ENCODE results near the gene SLC25A20. TPM values are rescaled to one million over a fixed set of nuclear protein-coding genes. Genes with fewer than 3 reads are reported as not detected.

SLC25A20 gene
- total RNA-seq, 6 experiments from 2014 or later = 20.4 to 25.2 (median 22.0) TPM

DNA sequence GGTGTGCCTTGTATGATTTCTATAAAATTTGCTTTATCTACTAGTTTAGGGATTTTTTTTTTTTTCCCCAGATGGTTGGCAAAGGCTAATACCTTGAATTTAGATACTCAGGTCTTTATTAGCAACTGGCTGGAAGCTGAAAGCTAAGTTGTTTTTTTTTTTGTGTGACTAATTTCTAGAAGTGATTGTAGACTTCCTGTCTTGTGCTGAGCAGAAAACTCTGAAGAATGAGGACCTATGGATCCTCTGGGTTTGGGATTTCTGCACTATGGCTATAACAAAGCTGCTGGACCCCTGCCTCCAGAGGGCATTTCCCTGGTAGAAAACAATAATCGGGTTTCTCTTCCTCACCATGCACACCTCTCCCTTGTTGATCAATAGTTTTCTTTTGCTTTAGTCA is 30.0 kb upstream of the SLC25A20 start:
- H3K4me3 Mint-ChIP-seq = peak overlapping the region; percentile 56
- TF ChIP-seq, protein P1, sequence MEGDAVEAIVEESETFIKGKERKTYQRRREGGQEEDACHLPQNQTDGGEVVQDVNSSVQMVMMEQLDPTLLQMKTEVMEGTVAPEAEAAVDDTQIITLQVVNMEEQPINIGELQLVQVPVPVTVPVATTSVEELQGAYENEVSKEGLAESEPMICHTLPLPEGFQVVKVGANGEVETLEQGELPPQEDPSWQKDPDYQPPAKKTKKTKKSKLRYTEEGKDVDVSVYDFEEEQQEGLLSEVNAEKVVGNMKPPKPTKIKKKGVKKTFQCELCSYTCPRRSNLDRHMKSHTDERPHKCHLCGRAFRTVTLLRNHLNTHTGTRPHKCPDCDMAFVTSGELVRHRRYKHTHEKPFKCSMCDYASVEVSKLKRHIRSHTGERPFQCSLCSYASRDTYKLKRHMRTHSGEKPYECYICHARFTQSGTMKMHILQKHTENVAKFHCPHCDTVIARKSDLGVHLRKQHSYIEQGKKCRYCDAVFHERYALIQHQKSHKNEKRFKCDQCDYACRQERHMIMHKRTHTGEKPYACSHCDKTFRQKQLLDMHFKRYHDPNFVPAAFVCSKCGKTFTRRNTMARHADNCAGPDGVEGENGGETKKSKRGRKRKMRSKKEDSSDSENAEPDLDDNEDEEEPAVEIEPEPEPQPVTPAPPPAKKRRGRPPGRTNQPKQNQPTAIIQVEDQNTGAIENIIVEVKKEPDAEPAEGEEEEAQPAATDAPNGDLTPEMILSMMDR (IDR thresholded peaks at IDR 0.05) = no peak
- no peak for DNase-seq
- peaks cover 55% of the 10 kb centered on the region for H3K4me1 Mint-ChIP-seq (ENCODE audit: low read depth)
- peaks cover 2% of the 10 kb centered on the region for H3K27me3 Mint-ChIP-seq (ENCODE audit: insufficient read depth)
- no peaks in the 10 kb centered on the region for H3K9me3 Mint-ChIP-seq
- peak overlapping the region; percentile 77 for H3K27ac Mint-ChIP-seq
- H3K36me3 Mint-ChIP-seq (ENCODE audit: low read depth) = peaks cover 53% of the 10 kb centered on the region

DNA sequence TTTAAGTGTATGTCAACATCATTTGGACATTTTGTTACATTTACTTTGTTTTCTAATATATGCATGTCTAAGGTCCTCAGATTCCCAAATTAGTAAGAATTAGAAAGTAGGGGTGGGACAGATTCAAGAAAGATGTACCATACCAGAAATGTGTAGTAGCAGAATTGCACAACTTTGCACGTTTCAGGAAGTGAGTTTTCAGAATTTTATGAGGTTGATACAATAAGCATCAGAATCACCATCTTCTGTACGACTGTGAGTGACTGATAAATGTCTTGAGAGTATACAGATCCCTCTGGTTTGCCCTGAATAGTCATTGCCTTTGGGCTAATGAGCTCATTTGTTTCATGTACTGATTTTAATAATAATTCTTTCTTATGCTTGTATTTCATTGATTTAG is 29.2 kb upstream of the SLC25A20 start:
- TF ChIP-seq, protein P1 (IDR thresholded peaks at IDR 0.05) = no peak
- no peak for DNase-seq
- no peaks in the 10 kb centered on the region for H3K9me3 Mint-ChIP-seq
- no peak overlapping the region; the same call in 1 of the 2 replicates for H3K4me3 Mint-ChIP-seq
- H3K27me3 Mint-ChIP-seq (ENCODE audit: insufficient read depth) = peaks cover 2% of the 10 kb centered on the region
- peaks cover 51% of the 10 kb centered on the region for H3K36me3 Mint-ChIP-seq (ENCODE audit: low read depth)
- peak overlapping the region; percentile 77 for H3K27ac Mint-ChIP-seq
- H3K4me1 Mint-ChIP-seq (ENCODE audit: low read depth) = peaks cover 55% of the 10 kb centered on the region

DNA sequence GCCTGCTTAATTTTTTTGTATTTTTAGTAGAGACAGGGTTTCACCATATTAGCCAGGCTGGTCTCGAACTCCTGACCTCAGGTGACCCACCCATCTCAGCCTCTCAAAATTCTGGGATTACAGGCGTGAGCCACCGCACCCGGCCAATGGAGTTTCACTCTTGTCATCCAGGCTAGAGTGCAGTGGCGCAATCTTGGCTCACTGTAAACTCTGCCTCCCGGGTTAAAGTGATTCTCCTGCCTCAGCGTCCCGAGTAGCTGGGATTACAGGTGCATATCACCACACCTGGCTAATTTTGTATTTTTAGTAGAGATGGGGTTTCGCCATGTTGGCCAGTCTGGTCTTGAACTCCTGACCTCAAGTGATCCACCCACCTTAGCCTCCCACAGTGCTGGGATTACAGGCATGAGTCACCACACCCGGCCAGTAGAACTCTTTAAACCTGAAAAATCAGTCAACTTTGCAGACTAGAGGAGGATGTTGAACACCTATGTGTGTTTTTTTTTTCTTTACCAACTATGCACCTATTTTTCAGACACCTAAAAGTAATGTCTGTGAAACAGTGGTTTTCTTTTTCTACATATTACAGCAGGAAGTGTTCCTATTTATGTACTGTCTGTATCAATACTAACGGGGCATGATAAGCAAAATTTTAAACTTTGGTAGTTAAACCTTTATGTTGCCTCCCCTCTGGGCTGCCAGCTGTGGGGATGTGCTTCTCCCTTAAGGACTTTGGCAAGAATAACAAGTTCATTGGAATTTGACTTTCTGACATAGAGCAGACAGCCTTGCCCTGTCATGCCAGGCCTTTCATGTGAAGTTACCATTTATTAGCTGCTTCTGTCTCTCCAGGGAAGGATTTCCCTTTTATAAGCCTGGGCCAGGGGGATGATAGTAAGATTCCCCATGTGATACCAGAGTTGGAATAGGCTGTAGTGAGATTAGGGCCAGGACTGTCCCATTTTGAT is 28.0 kb upstream of the SLC25A20 start:
- H3K4me3 Mint-ChIP-seq = peak overlapping the region; percentile 3
- peaks cover 40% of the 10 kb centered on the region for H3K36me3 Mint-ChIP-seq (ENCODE audit: low read depth)
- H3K4me1 Mint-ChIP-seq (ENCODE audit: low read depth) = peaks cover 49% of the 10 kb centered on the region
- H3K27me3 Mint-ChIP-seq (ENCODE audit: insufficient read depth) = no peaks in the 10 kb centered on the region; the same call in none of the 2 replicates
- no peak for DNase-seq
- H3K9me3 Mint-ChIP-seq = no peaks in the 10 kb centered on the region
- TF ChIP-seq, protein P1 (IDR thresholded peaks at IDR 0.05) = no peak
- peak overlapping the region; percentile 77 for H3K27ac Mint-ChIP-seq

DNA sequence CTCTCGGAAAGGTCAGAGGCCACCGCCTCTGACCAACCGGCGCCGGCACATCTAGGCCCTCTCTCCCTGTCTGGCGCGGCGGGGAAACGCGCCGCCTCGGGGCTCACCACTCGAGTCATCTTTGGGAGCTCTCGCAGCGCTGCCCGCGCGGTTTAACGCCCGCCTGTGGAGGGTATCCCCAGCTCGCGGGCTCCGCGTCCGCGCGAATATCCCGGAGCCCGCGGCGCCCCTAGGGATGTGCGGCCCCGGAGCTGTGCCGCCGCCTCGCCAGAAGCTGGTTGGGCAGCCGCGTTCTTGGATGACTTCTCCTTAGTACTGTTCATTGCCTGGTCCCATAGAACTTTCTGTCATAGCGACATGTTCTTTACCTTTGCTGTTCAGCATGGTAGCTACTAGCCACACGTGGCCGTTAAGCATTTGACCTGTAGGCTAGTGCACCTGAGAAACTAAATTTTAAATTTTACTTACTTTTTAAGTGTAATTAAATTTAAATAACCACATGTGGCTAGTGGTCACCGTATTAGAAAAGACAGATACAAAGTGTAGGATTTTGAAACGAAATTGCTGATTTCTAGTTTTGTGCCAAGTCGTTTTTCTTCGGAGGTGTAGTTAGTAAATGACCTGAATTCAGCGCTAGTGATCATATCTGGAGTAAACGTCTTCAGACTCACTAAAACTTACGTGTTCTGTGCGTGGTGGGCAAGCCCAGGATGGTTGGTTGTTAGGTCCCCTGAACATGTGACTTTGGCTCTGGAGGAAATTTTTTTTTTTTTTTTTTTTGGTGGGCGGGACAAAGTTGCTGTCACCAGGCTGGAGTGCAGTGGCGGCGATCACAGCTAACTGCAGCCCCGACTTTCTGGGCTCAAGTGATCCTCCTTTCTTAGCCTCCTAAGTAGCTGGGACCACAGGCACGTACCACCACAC is 20.8 kb upstream of the SLC25A20 start:
- TF ChIP-seq, protein P1 (IDR thresholded peaks at IDR 0.05) = peak; percentile 19; the same call in 1 of the 2 replicates
- Mint-ChIP-seq H3K4me3 (peak overlapping the region; percentile 98), H3K4me1 (ENCODE audit: low read depth) (peaks cover 14% of the 10 kb centered on the region), H3K36me3 (ENCODE audit: low read depth) (peaks cover 5% of the 10 kb centered on the region), H3K27ac (peak overlapping the region; percentile 99), H3K9me3 (no peaks in the 10 kb centered on the region), H3K27me3 (ENCODE audit: insufficient read depth) (peaks cover 3% of the 10 kb centered on the region)
- peak; percentile 27 for DNase-seq

Measured in HFFc6 (cell line).